Measurements from ENCODE around the gene LYRM9.

Gene LYRM9

DNA sequence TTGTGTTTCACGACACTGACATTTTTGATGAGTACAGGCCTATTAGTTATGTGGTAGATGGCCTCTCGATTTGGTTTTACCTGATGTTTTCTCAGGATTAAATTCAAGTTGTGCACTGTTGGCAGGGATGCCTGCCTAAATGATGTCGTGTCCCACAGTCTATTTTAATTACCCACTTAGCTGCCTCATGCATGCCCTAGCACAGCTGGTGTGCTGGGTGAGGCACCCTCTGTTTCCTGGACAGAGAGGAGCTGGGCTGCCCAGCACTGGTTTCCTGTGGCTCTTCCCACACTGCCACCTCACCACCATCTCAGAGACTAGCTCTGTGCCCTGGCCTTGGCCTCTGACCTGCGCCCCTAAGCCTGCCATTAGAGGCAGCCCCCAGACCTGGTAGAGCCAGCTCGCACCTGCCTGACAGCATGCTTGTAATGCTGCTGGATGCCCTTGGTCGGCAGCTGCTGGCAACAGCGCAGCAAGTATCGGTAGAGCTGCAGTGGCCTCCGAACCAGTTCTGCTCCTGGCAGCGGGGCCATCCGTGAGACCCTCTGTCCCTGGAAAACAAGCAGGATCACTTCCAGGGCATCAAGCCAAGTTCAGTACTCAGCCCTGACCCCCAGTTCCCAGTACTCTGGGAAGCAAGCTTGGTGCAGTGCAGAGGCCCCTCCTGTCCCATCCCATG lies 10.9 kb downstream of the LYRM9 start:
- in situ Hi-C loops (cut with MboI; ENCODE audit: low pct_unique_long_range_greater_than_20kb, low sequenced_read_pairs), result no loop called here
- no peak for DNase-seq

DNA sequence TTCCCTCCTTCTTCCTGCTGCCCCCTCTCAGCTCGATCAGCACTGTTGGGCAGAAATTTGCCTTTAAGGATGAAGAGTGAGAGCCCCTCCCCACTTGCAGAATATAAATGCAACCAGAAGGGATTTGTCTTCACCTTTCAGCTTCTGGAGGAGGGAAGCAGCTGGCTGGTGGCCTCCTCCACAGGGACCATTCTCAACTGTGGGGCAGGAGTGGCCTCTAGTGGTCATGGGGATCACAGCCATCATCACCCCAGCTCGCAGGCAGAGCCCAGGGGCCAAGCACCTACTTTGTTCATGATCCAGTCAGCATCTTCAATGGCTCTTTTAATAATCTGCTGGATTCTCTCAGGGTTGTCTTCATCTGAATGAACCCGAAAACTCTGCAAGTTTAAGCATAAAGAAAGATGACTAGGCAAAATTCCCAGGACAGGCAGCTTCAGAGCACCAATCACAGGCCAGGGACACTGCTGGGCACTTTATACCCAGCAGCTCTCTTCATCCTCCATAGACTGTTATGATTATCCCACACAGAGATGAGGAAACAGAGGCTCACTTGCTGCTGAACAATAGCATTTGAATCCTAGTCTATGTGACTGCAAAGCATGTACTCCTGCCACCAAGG lies 13.1 kb downstream of the LYRM9 start:
- DNase-seq, result peak; percentile 77
- in situ Hi-C loops (cut with MboI; ENCODE audit: low pct_unique_long_range_greater_than_20kb, low sequenced_read_pairs), result no loop called here

GRCh38 chr17:27878776-27879562 lies 14.2 kb downstream of the LYRM9 start:
- DNase-seq, result no peak
- in situ Hi-C loops (cut with MboI; ENCODE audit: low pct_unique_long_range_greater_than_20kb, low sequenced_read_pairs), result no loop called here

DNA sequence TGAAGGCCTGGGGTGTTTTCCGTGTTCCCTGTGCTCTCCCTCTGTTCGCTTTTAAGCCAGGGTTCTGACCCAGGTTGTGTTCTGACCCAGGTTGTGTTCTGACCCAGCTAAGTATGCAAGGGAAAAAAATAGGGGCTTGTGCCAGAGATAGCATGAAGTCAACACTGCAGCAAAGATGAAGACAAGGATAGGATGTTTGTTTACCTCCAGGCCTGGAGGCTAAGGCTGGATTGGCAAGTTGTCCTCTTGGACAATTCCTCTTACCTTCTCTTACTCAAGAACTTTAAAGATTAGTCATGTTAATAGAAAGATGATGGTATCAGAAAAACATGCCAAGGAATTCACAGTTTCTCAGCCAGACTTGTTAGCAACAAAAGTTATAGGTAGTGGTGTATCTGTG lies 19.4 kb downstream of the LYRM9 start:
- no peak for DNase-seq
- in situ Hi-C loops (cut with MboI; ENCODE audit: low pct_unique_long_range_greater_than_20kb, low sequenced_read_pairs), result loop anchor here (25.0 kb wide), 1 partner anchor 211 kb away; no protein-coding TSS in a partner anchor

GRCh38 chr17:27873211-27873610 lies 20.0 kb downstream of the LYRM9 start:
- no peak for DNase-seq
- in situ Hi-C loops (cut with MboI; ENCODE audit: low pct_unique_long_range_greater_than_20kb, low sequenced_read_pairs), result loop anchor here (25.0 kb wide), 1 partner anchor 211 kb away; no protein-coding TSS in a partner anchor

DNA sequence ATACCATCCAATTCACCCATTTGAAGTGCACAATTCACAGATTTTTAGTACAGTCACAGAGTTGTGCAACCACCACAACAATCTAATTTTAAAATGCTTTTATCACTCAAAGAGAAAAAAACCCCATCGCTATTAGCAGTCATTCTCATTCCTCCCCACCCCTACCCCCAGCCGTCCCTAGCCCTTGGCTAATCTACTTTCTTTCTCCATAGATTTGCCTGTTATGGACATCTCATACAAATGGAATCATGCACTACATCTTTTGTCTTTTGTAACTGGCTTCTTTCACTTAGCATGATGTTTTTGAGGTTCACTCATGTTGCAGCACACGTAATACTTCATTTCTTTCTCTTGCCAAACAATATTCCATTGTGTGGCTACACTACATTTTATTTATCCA lies 20.4 kb downstream of the LYRM9 start:
- in situ Hi-C loops (cut with MboI; ENCODE audit: low pct_unique_long_range_greater_than_20kb, low sequenced_read_pairs), result loop anchor here (25.0 kb wide), 1 partner anchor 210 kb away; no protein-coding TSS in a partner anchor
- no peak for DNase-seq

- no peak for DNase-seq
- in situ Hi-C loops (cut with MboI; ENCODE audit: low pct_unique_long_range_greater_than_20kb, low sequenced_read_pairs), result loop anchor here (25.0 kb wide), 1 partner anchor 209 kb away; no protein-coding TSS in a partner anchor
These were observed 21.8 kb downstream of the LYRM9 start for GRCh38 chr17:27871407-27871806.

DNA sequence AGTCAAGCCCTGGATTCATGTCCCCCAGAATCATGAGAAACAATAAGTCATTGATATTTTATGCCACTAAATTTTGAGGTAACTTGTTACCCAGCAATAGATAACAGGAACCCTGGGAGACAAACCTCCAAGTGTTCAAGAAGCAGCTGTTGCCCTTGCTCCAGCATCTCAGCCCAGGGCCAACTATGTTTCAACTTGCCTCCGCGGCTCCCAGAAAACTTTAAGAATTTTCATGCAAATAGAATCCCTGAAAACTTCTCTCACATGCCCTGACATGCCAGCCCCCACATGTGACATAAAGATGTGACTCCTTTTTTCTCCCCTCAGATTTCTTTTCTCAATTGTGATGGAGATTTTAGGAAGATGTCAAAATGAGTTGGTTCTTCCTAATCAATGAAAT lies 22.8 kb downstream of the LYRM9 start:
- in situ Hi-C loops (cut with MboI; ENCODE audit: low pct_unique_long_range_greater_than_20kb, low sequenced_read_pairs), result loop anchor here (25.0 kb wide), 1 partner anchor 208 kb away; no protein-coding TSS in a partner anchor

GRCh38 chr17:27868565-27868964 lies 24.6 kb downstream of the LYRM9 start:
- in situ Hi-C loops (cut with MboI; ENCODE audit: low pct_unique_long_range_greater_than_20kb, low sequenced_read_pairs), result loop anchor here (25.0 kb wide), 1 partner anchor 206 kb away; no protein-coding TSS in a partner anchor
- no peak for DNase-seq

More for the DNA sequence above, 22.8 kb downstream of the LYRM9 start:
- DNase-seq, result no peak

DNA sequence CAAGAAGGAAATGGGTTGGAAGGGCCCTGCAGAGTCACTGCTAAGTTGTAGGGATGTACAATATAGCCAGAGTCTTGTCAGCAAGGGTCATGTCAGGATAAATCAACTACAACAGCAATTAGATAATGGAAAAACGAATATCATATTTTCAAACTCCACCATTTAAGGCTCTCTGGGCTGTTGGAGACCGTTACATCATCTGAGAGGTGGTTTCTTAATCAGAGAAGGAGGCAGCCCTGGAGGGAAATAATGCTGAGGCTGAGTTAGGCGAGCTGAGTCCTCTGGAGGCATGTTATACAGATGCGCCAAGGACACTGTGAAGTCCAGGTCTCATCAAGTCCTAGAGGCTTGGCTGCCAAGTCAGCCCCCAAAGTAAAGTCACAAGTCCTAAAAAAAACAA lies 30.3 kb downstream of the LYRM9 start:
- in situ Hi-C loops (cut with MboI; ENCODE audit: low pct_unique_long_range_greater_than_20kb, low sequenced_read_pairs), result loop anchor here (25.0 kb wide), 1 partner anchor 201 kb away; no protein-coding TSS in a partner anchor
- DNase-seq, result no peak

DNA sequence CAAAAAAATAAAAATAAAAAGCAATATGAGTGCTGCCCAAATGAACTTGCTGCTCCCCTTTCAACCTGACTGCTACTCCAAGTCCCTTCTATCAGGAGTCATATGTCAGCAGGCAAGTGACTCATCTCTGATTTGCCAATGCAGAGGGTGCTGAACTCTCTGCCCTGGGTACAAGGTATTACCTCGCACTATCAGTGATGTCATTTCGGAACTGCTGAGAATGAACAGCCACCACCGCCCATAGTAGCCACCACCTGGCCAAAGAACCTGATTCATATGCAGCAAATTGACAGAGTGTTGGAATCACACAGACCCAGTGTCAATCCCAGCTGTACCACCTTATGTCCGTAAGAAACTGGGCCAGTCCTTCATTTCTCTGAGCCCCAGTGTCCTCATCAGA lies 31.2 kb downstream of the LYRM9 start:
- DNase-seq, result no peak
- in situ Hi-C loops (cut with MboI; ENCODE audit: low pct_unique_long_range_greater_than_20kb, low sequenced_read_pairs), result loop anchor here (25.0 kb wide), 1 partner anchor 200 kb away; no protein-coding TSS in a partner anchor

DNA sequence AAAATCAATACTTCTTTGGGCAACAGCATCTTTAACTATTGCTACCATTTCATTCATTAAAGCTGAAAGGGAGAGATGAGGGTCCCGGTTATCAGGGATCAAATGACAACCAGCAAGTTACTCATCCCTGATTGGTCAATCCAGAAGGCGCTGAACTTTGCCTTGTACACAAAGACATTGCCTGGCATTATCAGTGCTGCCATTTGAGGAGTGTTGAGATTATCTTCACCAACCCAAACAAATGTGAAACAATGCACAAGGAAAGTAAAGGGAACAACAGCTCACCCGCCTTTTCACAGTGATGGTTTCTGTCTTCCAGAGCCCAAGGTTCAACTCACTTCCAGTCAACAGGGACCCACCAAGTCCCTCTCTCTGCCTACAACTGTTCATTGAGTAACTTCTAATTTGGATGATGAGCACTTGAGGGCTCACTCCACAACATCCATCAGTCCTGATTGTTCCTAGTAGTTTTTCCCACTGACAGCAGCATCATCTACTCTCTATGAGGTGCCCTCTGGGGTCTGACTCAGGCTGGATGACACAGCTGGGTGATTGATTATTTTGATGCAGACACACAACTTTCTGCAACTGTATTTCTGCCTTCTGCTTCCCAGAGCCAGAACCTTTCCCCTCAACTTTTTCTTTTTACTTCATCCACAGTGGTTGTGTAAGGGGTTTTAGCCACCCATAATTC lies 32.0 kb downstream of the LYRM9 start:
- in situ Hi-C loops (cut with MboI; ENCODE audit: low pct_unique_long_range_greater_than_20kb, low sequenced_read_pairs), result loop anchor here (25.0 kb wide), 1 partner anchor 199 kb away; no protein-coding TSS in a partner anchor

GRCh38 chr17:27858621-27859305 lies 34.4 kb downstream of the LYRM9 start:
- in situ Hi-C loops (cut with MboI; ENCODE audit: low pct_unique_long_range_greater_than_20kb, low sequenced_read_pairs), result loop anchor here (25.0 kb wide), 1 partner anchor 196 kb away; no protein-coding TSS in a partner anchor
- DNase-seq, result no peak

More for the DNA sequence above, 32.0 kb downstream of the LYRM9 start:
- DNase-seq, result no peak

GRCh38 chr17:27856676-27857432 lies 36.3 kb downstream of the LYRM9 start:
- no peak for DNase-seq
- in situ Hi-C loops (cut with MboI; ENCODE audit: low pct_unique_long_range_greater_than_20kb, low sequenced_read_pairs), result loop anchor here (25.0 kb wide), 1 partner anchor 195 kb away; no protein-coding TSS in a partner anchor

DNA sequence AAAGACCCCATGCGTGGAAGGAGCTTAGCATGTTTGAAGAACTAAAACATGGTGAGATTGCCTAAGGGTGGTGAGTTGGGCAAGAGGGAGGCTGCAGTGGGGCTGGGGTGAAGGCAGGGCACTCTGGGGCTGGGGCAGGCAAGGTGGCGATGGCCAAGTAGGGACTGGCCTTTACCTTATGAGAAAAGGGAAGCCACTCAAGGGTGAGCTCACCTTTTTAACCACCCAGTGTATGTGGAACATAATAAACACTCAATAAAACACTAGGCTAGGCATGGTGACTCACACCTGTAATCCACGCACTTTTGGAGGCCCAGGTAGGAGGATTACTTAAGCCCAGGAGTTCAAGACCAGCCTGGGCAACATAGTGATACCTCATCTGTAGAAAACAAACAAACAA lies 37.7 kb downstream of the LYRM9 start:
- DNase-seq, result no peak
- in situ Hi-C loops (cut with MboI; ENCODE audit: low pct_unique_long_range_greater_than_20kb, low sequenced_read_pairs), result loop anchor here (25.0 kb wide), 1 partner anchor 193 kb away; no protein-coding TSS in a partner anchor

DNA sequence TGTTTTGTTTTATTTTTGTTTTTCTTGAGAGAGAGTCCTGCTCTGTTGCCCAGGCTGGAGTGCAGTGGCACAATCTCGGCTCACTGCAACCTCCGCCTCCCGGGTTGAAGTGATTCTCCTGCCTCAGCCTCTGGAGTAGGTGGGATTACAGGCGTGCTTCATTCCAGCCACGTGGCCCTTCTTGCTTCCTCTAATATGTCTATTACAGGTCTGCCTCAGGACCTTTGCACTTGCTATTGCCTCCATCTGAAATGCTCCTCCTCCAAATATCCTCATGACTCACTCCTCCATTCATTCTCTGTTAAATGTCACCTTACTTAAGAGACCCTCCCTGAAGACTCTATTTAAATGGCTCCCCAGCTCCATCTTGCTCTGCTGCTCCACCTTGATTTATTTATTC lies 39.0 kb downstream of the LYRM9 start:
- in situ Hi-C loops (cut with MboI; ENCODE audit: low pct_unique_long_range_greater_than_20kb, low sequenced_read_pairs), result loop anchor here (25.0 kb wide), 1 partner anchor 192 kb away; no protein-coding TSS in a partner anchor
- DNase-seq, result no peak

GRCh38 chr17:27853091-27853490 lies 40.1 kb downstream of the LYRM9 start:
- in situ Hi-C loops (cut with MboI; ENCODE audit: low pct_unique_long_range_greater_than_20kb, low sequenced_read_pairs), result loop anchor here (25.0 kb wide), 1 partner anchor 191 kb away; no protein-coding TSS in a partner anchor
- DNase-seq, result no peak

Data from KBM-7 (cell line).